Activated B cell treated with CpG ODN at 0.5 μM for 24 hours (primary cell): Measurements from ENCODE around the gene DDX31. TPM values are rescaled to one million over a fixed set of nuclear protein-coding genes. Genes with fewer than 3 reads are reported as not detected.
"Not testable (repeated sequence)": the region's sequence is repeated elsewhere in the genome, so short reads cannot be mapped to it uniquely, and the experiment has no call there.

Experiments
- ATAC-seq: fragments of 200-7000 bp; cut with Tn5 transposase; one replicate; pipeline ENCODE4 v1.10.0; 2021; ENCODE audit warnings: low read depth, mild to moderate bottlenecking, moderate library complexity
- CTCF ChIA-PET: fragments of 350-600 bp; sonication (Branson Sonifier 250); formaldehyde crosslinking; loops from one replicate; lab custom pipeline; 2021; ENCODE audit warnings: antibody characterized with exemption; lab: Charles Lee
- POLR2A ChIA-PET: fragments of 350-600 bp; sonication (Branson Sonifier 250); formaldehyde crosslinking; loops from one replicate; lab custom pipeline; 2021; ENCODE audit warnings: antibody characterized with exemption; lab: Charles Lee
- DNase-seq: peaks from one replicate; pipeline ENCODE4 v3.0.0; 2022
- H3K27ac Mint-ChIP-seq: one replicate; pipeline ENCODE4 v1.8.0; 2020; ENCODE audit warnings: mixed read lengths
- H3K27me3 Mint-ChIP-seq: one replicate; pipeline ENCODE4 v1.8.0; 2021; ENCODE audit warnings: mixed read lengths
- H3K36me3 Mint-ChIP-seq: one replicate; pipeline ENCODE4 v1.8.0; 2021; ENCODE audit warnings: low read depth, mixed read lengths
- H3K4me1 Mint-ChIP-seq: one replicate; pipeline ENCODE4 v1.8.0; 2021; ENCODE audit warnings: mixed read lengths
- H3K4me3 Mint-ChIP-seq: one replicate; pipeline ENCODE4 v1.8.0; 2020; ENCODE audit warnings: mild to moderate bottlenecking, mixed read lengths
- H3K9me3 Mint-ChIP-seq: one replicate; pipeline ENCODE4 v1.8.0; 2020; ENCODE audit warnings: mixed read lengths
- CTCF ChIP-seq: fragments of 200-600 bp; IDR thresholded peaks from one replicate; pipeline ENCODE4 v1.8.0; 2022; ENCODE audit warnings: antibody characterized with exemption, mild to moderate bottlenecking
- intact Hi-C: fragments of 100-400 bp; cut with micrococcal nuclease; formaldehyde crosslinking; loops from one replicate; pipeline ENCODE4 v1.15.1; 2024
- total RNA-seq: library from RNA; stranded (reverse); gene quantifications from 2 replicates; pipeline ENCODE4 v1.2.3, GENCODE V29; 2022

DDX31 gene
- total RNA-seq, 1 donor from 2014 or later: 21.8 TPM

GRCh38 chr9:132711846-132712245 lies 42.1 kb upstream of the DDX31 start:
- intact Hi-C loops: no loop called here
- Mint-ChIP-seq H3K36me3 (no peaks in the 10 kb centered on the region), H3K4me3 (no peak overlapping the region), H3K27me3 (no peaks in the 10 kb centered on the region), H3K9me3 (no peaks in the 10 kb centered on the region), H3K4me1 (no peaks in the 10 kb centered on the region), H3K27ac (no peak overlapping the region)
- CTCF ChIA-PET: no interaction called here
- POLR2A ChIA-PET: no interaction called here
- TF ChIP-seq CTCF: no peak
- ATAC-seq: no peak
- no peak for DNase-seq

- intact Hi-C loops, ATAC-seq, H3K27ac Mint-ChIP-seq, H3K9me3 Mint-ChIP-seq, H3K27me3 Mint-ChIP-seq, POLR2A ChIA-PET, DNase-seq, CTCF ChIA-PET, H3K4me1 Mint-ChIP-seq, H3K4me3 Mint-ChIP-seq, H3K36me3 Mint-ChIP-seq: not testable (repeated sequence)
Measured at GRCh38 chr9:132711152-132711551, 41.4 kb upstream of the DDX31 start.

- no peaks in the 10 kb centered on the region for H3K4me1 Mint-ChIP-seq
- no peak overlapping the region for H3K27ac Mint-ChIP-seq
- H3K36me3 Mint-ChIP-seq: no peaks in the 10 kb centered on the region
- no peak for DNase-seq
- ATAC-seq: no peak
- TF ChIP-seq CTCF: no peak
- intact Hi-C loops: no loop called here
- H3K27me3 Mint-ChIP-seq: peaks cover 3% of the 10 kb centered on the region
- ChIA-PET POLR2A (no interaction called here), CTCF (no interaction called here)
- no peak overlapping the region for H3K4me3 Mint-ChIP-seq
- no peaks in the 10 kb centered on the region for H3K9me3 Mint-ChIP-seq
Measured at GRCh38 chr9:132710333-132710732, 40.5 kb upstream of the DDX31 start.

- TF ChIP-seq CTCF: no peak
- H3K36me3 Mint-ChIP-seq: no peaks in the 10 kb centered on the region
- H3K27me3 Mint-ChIP-seq: peaks cover 3% of the 10 kb centered on the region
- no peaks in the 10 kb centered on the region for H3K4me1 Mint-ChIP-seq
- CTCF ChIA-PET: no interaction called here
- no peak overlapping the region for H3K4me3 Mint-ChIP-seq
- no peak for ATAC-seq
- H3K27ac Mint-ChIP-seq: no peak overlapping the region
- intact Hi-C loops: no loop called here
- POLR2A ChIA-PET: no interaction called here
- no peak for DNase-seq
- no peaks in the 10 kb centered on the region for H3K9me3 Mint-ChIP-seq
Measured at GRCh38 chr9:132708769-132709430, 39.1 kb upstream of the DDX31 start.

- no peak for DNase-seq
- no peak for TF ChIP-seq CTCF
- H3K27me3 Mint-ChIP-seq: peaks cover 4% of the 10 kb centered on the region
- POLR2A ChIA-PET: interaction anchor here (0.7 kb wide), 1 partner anchor 101 kb away, joined by 6 read pairs; no protein-coding TSS in a partner anchor
- no peak overlapping the region for H3K27ac Mint-ChIP-seq
- intact Hi-C loops: no loop called here
- no peak overlapping the region for H3K4me3 Mint-ChIP-seq
- H3K36me3 Mint-ChIP-seq: no peaks in the 10 kb centered on the region
- CTCF ChIA-PET: interaction anchor here (0.6 kb wide), 1 partner anchor 239 kb away, joined by 3 read pairs; no protein-coding TSS in a partner anchor
- H3K9me3 Mint-ChIP-seq: no peaks in the 10 kb centered on the region
- no peak for ATAC-seq
- H3K4me1 Mint-ChIP-seq: no peaks in the 10 kb centered on the region
Measured at GRCh38 chr9:132708239-132708638, 38.5 kb upstream of the DDX31 start.

GRCh38 chr9:132703336-132703735 lies 33.6 kb upstream of the DDX31 start:
- peaks cover 3% of the 10 kb centered on the region for H3K9me3 Mint-ChIP-seq
- no peak overlapping the region for H3K4me3 Mint-ChIP-seq
- H3K27me3 Mint-ChIP-seq: peaks cover 8% of the 10 kb centered on the region
- no peaks in the 10 kb centered on the region for H3K36me3 Mint-ChIP-seq
- H3K27ac Mint-ChIP-seq: no peak overlapping the region
- H3K4me1 Mint-ChIP-seq: no peaks in the 10 kb centered on the region
- intact Hi-C loops: no loop called here
- ChIA-PET CTCF (no interaction called here), POLR2A (no interaction called here)
- no peak for TF ChIP-seq CTCF
- no peak for ATAC-seq
- no peak for DNase-seq
